WTC11 (cell line): ENCODE results near the gene CTIF. TPM values are rescaled to one million over a fixed set of nuclear protein-coding genes. Genes with fewer than 3 reads are reported as not detected.

ENCODE experiments used
- ATAC-seq: fragments of 200-7000 bp; cut with Tn5 transposase; 2 replicates; pipeline ENCODE4 v1.10.0; 2021; ENCODE audit warnings: mild to moderate bottlenecking, moderate library complexity
- CTCF ChIA-PET: fragments of 300-600 bp; sonication (Branson Sonifier 250); formaldehyde crosslinking; loops from one replicate; lab custom pipeline; 2021; ENCODE audit warnings: antibody characterized with exemption; lab: Charles Lee
- POLR2A ChIA-PET: fragments of 350-600 bp; sonication (Branson Sonifier 250); formaldehyde crosslinking; loops from one replicate; lab custom pipeline; 2021; ENCODE audit warnings: antibody characterized with exemption; lab: Charles Lee
- DNase-seq: peaks from one replicate; pipeline ENCODE4 v3.0.0; 2021; ENCODE audit warnings: low spot score
- H3K27ac Mint-ChIP-seq: 2 replicates; pipeline ENCODE4 v1.8.0; 2021; ENCODE audit warnings: mixed read lengths
- H3K27me3 Mint-ChIP-seq: 2 replicates; pipeline ENCODE4 v1.8.0; 2021; ENCODE audit warnings: low read depth, mild to moderate bottlenecking, moderate library complexity, mixed read lengths
- H3K36me3 Mint-ChIP-seq: 2 replicates; pipeline ENCODE4 v1.8.0; 2021; ENCODE audit warnings: mixed read lengths
- H3K4me1 Mint-ChIP-seq: 2 replicates; pipeline ENCODE4 v1.8.0; 2022; ENCODE audit warnings: mixed read lengths
- H3K4me3 Mint-ChIP-seq: 2 replicates; pipeline ENCODE4 v1.8.0; 2021; ENCODE audit warnings: mild to moderate bottlenecking, moderate library complexity, mixed read lengths
- H3K9me3 Mint-ChIP-seq: 2 replicates; pipeline ENCODE4 v1.8.0; 2021; ENCODE audit warnings: mixed read lengths
- CREM ChIP-seq: sonication (generic); formaldehyde crosslinking; IDR thresholded peaks from 2 replicates; pipeline ENCODE4 v1.8.1; 2022; ENCODE audit warnings: mild to moderate bottlenecking, missing genetic modification reagents, moderate library complexity
- E2F5 ChIP-seq: sonication (generic); formaldehyde crosslinking; IDR thresholded peaks from 2 replicates; pipeline ENCODE4 v1.8.1; 2022; ENCODE audit warnings: mild to moderate bottlenecking, moderate library complexity, missing genetic modification reagents
- ELF4 ChIP-seq: sonication (generic); formaldehyde crosslinking; IDR thresholded peaks from 2 replicates; pipeline ENCODE4 v1.8.1; 2022; ENCODE audit warnings: low read depth, mild to moderate bottlenecking, moderate library complexity, missing genetic modification reagents
- PRRX2 ChIP-seq: fragments of 250-450 bp; sonication (Bioruptor Pico); IDR thresholded peaks from 2 replicates; pipeline ENCODE4 v1.8.0; 2021; ENCODE audit warnings: mild to moderate bottlenecking
- RELA ChIP-seq: sonication (generic); formaldehyde crosslinking; IDR thresholded peaks from 2 replicates; pipeline ENCODE4 v1.8.1; 2022; ENCODE audit warnings: missing genetic modification reagents, mild to moderate bottlenecking, borderline replicate concordance
- SOX15 ChIP-seq: fragments of 250-450 bp; sonication (Bioruptor Pico); IDR thresholded peaks from 2 replicates; pipeline ENCODE4 v1.9.0; 2021; ENCODE audit warnings: mild to moderate bottlenecking
- TEAD1 ChIP-seq: sonication (generic); formaldehyde crosslinking; IDR thresholded peaks from 2 replicates; pipeline ENCODE4 v1.8.0; 2022; ENCODE audit warnings: mild to moderate bottlenecking, missing genetic modification reagents
- ZBTB21 ChIP-seq: sonication (generic); formaldehyde crosslinking; IDR thresholded peaks from 2 replicates; pipeline ENCODE4 v1.8.1; 2023; ENCODE audit warnings: mild to moderate bottlenecking, missing genetic modification reagents, borderline replicate concordance
- ZNF532 ChIP-seq: fragments of 250-450 bp; sonication (Bioruptor Pico); IDR thresholded peaks from 2 replicates; pipeline ENCODE4 v1.9.0; 2021; ENCODE audit warnings: mild to moderate bottlenecking, borderline replicate concordance
- total RNA-seq: library from RNA; stranded (reverse); gene quantifications from 3 replicates; pipeline ENCODE4 v1.2.3, GENCODE V29; 2021
- TF ChIP-seq, protein P1 (sequence below): sonication (generic); formaldehyde crosslinking; IDR thresholded peaks from 2 replicates; pipeline ENCODE4 v1.8.1; 2022; ENCODE audit warnings: low read depth, missing genetic modification reagents, borderline replicate concordance
- TF ChIP-seq, protein P2 (sequence below): fragments of 200-600 bp; IDR thresholded peaks from 2 replicates; pipeline ENCODE4 v1.8.0; 2022; ENCODE audit warnings: antibody characterized with exemption
- TF ChIP-seq, protein P3 (sequence below): sonication (generic); formaldehyde crosslinking; IDR thresholded peaks from 2 replicates; pipeline ENCODE4 v1.8.0; 2022; ENCODE audit warnings: mild to moderate bottlenecking, missing genetic modification reagents
- TF ChIP-seq, protein P4 (sequence below): sonication (generic); formaldehyde crosslinking; IDR thresholded peaks from 2 replicates; pipeline ENCODE4 v1.8.1; 2023; ENCODE audit warnings: mild to moderate bottlenecking, missing genetic modification reagents

The CTIF gene
- total RNA-seq, 1 experiment from 2014 or later = 28.5 TPM

- TF ChIP-seq, protein P1, sequence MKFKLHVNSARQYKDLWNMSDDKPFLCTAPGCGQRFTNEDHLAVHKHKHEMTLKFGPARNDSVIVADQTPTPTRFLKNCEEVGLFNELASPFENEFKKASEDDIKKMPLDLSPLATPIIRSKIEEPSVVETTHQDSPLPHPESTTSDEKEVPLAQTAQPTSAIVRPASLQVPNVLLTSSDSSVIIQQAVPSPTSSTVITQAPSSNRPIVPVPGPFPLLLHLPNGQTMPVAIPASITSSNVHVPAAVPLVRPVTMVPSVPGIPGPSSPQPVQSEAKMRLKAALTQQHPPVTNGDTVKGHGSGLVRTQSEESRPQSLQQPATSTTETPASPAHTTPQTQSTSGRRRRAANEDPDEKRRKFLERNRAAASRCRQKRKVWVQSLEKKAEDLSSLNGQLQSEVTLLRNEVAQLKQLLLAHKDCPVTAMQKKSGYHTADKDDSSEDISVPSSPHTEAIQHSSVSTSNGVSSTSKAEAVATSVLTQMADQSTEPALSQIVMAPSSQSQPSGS (CRISPR knock-in tag) = no peak
- TF ChIP-seq, protein P2, sequence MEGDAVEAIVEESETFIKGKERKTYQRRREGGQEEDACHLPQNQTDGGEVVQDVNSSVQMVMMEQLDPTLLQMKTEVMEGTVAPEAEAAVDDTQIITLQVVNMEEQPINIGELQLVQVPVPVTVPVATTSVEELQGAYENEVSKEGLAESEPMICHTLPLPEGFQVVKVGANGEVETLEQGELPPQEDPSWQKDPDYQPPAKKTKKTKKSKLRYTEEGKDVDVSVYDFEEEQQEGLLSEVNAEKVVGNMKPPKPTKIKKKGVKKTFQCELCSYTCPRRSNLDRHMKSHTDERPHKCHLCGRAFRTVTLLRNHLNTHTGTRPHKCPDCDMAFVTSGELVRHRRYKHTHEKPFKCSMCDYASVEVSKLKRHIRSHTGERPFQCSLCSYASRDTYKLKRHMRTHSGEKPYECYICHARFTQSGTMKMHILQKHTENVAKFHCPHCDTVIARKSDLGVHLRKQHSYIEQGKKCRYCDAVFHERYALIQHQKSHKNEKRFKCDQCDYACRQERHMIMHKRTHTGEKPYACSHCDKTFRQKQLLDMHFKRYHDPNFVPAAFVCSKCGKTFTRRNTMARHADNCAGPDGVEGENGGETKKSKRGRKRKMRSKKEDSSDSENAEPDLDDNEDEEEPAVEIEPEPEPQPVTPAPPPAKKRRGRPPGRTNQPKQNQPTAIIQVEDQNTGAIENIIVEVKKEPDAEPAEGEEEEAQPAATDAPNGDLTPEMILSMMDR = no peak
- TF ChIP-seq, protein P3, sequence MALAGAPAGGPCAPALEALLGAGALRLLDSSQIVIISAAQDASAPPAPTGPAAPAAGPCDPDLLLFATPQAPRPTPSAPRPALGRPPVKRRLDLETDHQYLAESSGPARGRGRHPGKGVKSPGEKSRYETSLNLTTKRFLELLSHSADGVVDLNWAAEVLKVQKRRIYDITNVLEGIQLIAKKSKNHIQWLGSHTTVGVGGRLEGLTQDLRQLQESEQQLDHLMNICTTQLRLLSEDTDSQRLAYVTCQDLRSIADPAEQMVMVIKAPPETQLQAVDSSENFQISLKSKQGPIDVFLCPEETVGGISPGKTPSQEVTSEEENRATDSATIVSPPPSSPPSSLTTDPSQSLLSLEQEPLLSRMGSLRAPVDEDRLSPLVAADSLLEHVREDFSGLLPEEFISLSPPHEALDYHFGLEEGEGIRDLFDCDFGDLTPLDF (CRISPR knock-in tag) = no peak
- TF ChIP-seq TEAD1 (CRISPR knock-in tag) (no peak), ZNF532 (CRISPR knock-in tag) (no peak)
- TF ChIP-seq, protein P4, sequence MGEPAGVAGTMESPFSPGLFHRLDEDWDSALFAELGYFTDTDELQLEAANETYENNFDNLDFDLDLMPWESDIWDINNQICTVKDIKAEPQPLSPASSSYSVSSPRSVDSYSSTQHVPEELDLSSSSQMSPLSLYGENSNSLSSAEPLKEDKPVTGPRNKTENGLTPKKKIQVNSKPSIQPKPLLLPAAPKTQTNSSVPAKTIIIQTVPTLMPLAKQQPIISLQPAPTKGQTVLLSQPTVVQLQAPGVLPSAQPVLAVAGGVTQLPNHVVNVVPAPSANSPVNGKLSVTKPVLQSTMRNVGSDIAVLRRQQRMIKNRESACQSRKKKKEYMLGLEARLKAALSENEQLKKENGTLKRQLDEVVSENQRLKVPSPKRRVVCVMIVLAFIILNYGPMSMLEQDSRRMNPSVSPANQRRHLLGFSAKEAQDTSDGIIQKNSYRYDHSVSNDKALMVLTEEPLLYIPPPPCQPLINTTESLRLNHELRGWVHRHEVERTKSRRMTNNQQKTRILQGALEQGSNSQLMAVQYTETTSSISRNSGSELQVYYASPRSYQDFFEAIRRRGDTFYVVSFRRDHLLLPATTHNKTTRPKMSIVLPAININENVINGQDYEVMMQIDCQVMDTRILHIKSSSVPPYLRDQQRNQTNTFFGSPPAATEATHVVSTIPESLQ = no peak
These were observed 21.8 kb upstream of the CTIF start (continued) for GRCh38 chr18:48517048-48517447.

DNA sequence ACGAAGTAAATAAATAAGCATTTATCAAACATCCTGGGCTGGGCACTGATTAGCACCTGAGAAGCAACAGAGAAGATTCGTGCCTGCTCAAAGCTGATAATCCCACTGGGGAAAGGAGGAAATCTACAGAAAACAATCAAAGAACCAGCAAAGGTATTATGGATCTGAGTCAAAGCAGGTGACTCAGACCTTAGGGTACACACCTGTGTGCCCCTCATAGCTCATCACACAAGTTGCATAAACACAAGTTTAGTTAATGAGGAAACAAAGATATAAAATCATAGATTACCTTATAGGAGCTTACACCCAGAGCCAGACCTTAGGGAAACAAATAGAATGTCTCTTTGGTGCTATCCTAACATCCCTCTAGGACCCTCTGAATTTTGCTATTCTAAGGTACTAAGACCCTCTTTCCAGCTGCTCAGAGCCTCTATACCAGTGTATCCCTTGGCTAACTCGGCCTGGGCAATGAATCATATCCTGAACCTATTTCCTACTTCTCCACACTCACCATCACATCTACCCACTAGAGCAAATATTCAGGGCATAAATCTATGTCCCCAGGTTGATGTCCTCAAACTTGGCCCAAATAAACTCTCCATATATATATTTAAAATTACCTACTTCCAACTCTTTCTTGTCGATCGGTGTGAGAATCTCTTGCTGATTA is 19.3 kb upstream of the CTIF start:
- no peaks in the 10 kb centered on the region for H3K36me3 Mint-ChIP-seq
- peaks cover 13% of the 10 kb centered on the region for H3K27me3 Mint-ChIP-seq
- POLR2A ChIA-PET = no interaction called here
- TF ChIP-seq SOX15 (CRISPR knock-in tag) = no peak
- no peak for TF ChIP-seq CREM (CRISPR knock-in tag)
- TF ChIP-seq RELA (CRISPR knock-in tag) = no peak
- no peak for TF ChIP-seq PRRX2 (CRISPR knock-in tag)
- CTCF ChIA-PET = no interaction called here
- H3K4me1 Mint-ChIP-seq = 0 out of 2 replicates have a peak, but pooled peaks cover 2% of the 10 kb centered on the region
- DNase-seq (no peak), ATAC-seq (no peak)
- H3K27ac Mint-ChIP-seq = no peak overlapping the region
- peaks cover 3% of the 10 kb centered on the region; the same call in 1 of the 2 replicates for H3K9me3 Mint-ChIP-seq
- H3K4me3 Mint-ChIP-seq = no peak overlapping the region

DNA sequence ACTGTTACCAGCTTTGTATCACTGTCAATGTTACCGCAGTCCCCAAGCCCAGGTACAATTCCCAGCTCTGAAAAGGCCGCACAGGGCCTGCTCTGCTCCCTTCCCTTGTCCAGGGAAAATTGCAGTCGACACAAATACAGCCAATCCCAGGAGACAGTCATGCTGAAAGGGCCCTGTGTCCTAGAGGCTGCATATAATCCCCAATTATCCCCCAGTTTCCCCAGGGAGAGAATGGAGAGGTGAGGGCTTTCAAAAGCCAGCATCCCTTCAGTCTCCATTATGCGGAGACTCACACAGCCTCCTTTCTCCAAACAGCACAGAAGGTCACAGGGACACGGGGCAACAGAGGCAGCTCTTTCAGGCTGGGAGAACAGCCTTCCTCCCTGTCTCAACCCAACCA is 17.1 kb upstream of the CTIF start:
- Mint-ChIP-seq H3K27me3 (peaks cover 11% of the 10 kb centered on the region), H3K36me3 (no peaks in the 10 kb centered on the region), H3K4me3 (no peak overlapping the region), H3K27ac (no peak overlapping the region), H3K9me3 (peaks cover 3% of the 10 kb centered on the region; the same call in 1 of the 2 replicates), H3K4me1 (no peaks in the 10 kb centered on the region)
- CTCF ChIA-PET = interaction anchor here (1.1 kb wide), 1 partner anchor 84 kb away, joined by 3 read pairs; no protein-coding TSS in a partner anchor
- no peak for DNase-seq
- no peak for ATAC-seq
- POLR2A ChIA-PET = no interaction called here
- TF ChIP-seq ELF4 (no peak), ZNF532 (CRISPR knock-in tag) (no peak), E2F5 (CRISPR knock-in tag) (no peak), CREM (CRISPR knock-in tag) (no peak), RELA (CRISPR knock-in tag) (no peak), ZBTB21 (CRISPR knock-in tag) (no peak)
